NCI-H2081 (cell line): Measurements from ENCODE around the gene GRAP.

ENCODE experiments used
- DNase-seq, 2 experiments: peaks; one replicate each; lab custom pipeline; 2025; lab: John Stamatoyannopoulos, UW

Gene GRAP

DNA sequence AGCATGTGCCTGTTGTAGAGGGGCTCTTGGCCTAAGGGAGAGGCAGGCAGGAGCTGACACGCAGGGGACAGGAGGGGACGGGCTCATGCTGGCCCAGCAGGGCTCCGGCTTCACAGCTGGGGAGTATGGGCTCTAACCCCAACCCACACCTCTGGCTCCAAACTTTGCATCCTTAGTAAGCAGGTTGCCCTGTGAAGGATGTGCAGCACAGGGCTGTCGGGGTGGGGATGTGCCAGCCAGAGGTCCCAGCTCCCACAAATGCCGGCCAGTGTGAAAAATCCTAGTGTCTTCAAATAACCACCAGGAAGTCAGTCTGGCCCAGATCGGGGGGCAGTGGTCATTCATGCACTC, 28.2 kb downstream of the GRAP start:
- DNase-seq = no peak

- DNase-seq = no peak
These were observed 28.8 kb downstream of the GRAP start for GRCh38 chr17:19017804-19018599.

DNA sequence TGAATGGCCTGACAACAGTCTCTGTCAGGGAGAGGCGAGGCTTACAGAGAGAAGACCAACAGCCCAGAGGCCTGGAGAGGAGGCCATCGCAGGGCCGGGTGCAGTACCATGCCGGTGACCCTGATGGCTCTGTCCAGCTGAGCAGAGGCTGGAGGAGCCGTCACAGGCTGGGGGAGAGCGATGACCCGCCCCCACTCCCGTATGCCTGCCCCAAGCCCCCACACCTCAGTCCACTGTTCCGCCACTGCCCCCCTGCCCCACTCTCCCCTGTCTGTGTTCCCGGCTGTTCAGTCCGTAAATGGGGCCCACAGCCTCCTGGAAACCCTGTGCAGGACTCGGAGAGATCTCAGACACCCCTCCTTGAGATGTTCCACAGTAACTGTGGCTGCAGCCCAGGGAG, 29.4 kb downstream of the GRAP start:
- DNase-seq = no peak

DNA sequence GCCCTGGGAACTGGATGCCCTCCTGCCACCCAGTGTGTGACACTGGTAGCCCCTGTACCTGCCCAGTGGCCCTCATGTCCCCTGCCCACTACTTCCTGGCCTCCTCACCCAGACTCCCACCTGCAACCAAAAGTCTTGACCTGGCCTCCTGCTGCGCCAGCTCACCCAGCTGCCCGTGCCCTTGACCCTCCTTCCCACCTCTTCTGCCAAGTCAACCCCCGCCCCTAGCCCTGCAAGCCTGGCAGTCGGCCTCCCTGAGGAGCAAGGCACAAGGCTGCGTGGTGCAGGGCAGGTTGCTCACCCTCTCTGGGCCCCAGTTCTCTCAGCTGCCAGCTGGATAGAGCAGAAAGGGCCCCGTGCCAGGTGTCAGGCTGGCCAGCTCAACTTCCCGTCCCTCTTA, 29.9 kb downstream of the GRAP start:
- DNase-seq = no peak

DNA sequence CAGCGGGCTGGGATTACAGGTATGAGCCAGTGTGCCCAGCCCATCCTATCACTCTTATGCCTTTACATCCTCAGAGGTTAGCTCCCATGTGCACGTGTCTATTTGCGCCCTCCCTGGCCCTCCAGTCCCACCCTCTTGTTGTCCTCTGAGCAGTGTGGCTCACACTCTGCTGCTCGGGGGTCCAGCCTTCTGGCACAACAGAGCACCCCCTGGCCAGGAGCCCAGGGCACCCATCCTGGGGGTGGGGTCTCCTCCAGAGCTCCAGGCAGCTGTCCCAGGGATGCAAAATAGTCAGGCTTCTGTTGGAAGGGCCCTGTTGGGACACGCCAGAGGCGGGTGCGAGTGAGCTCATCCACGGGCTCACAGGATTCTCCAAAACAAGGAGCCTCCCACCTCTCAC, 30.5 kb downstream of the GRAP start:
- no peak for DNase-seq

DNA sequence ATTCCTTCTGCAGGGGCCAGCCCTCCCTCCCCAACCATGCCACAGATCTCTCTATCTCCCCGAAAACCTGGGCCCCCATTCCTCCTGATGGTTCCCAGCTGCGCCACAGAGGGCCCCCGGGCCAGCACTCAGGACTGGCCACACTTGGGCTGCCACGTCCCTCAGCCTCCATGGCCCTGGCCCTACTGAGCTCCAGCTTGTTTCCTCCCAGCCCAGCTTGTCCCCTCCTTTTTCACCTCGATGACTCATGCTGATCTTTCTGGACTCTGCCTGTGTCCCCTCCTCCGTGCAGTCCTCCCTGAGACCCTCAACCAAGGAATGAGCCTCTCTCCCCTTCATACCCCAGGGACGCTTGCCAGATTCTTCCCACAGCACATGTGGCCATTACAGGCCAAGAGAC, 31.3 kb downstream of the GRAP start:
- no peak for DNase-seq

DNA sequence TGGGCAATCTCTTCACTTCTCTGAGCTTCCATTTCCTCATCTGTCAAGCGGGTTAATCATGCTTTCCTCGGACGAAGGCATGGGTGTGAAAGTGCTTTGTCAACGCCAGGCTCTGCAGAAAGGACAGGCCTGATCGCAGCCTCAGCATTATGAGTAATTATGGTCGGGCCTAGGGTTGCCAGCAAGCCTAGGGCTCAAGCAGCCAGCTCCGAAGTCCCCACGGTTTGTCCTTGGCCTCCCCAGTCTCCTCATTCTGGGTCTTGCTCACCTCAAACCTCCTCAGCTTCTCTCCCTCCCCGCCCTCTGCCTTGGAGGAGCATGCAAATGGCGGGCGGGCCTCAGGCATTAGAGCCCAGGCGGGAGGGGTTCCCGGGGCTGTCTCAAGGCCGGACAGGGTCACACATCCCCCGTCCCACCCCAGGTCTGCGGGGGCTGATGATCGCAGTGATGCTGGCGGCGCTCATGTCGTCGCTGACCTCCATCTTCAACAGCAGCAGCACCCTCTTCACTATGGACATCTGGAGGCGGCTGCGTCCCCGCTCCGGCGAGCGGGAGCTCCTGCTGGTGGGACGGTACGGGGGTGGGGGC, 32.0 kb downstream of the GRAP start:
- DNase-seq = no peak

DNA sequence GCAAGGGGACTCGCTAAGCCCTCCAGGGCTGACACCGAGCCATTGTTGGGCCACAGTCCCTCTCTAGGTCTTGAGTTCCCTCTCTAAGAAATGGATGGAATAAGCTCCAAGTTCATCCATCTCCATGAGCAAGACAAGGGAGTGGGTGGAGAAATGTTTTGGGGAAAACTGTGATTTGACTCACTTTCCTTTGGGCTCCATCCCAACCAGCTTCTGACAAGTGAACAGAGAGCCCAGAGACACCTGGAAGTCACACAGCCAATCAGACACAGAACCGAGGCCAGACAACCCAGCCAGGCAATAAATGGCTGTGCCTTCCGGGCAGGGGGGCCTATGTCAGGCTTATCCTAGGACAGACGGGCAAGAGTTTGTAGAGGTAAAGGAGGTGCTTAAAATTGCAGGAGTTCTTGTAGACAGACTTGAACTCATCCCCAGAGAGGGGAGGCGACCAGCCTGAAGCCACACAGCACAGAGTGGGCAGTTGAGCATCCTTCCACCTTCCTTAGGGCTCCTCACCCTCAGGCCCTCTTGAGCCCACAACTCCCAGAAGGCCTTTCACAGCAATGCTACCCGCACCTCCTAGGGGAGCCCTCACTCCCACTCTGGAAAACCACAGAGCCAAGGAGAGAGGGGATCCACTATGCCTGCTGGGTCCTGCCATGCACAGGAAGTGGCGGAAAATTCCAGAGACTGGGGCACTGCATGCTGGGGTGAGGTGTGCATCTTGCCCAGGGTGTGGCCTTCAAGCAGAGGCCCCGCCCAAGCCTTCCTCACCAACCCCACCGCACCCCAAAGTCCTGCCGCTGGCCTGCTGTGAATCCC, 32.7 kb downstream of the GRAP start:
- DNase-seq = no peak

- no peak for DNase-seq
These were observed 33.5 kb downstream of the GRAP start for GRCh38 chr17:19013226-19013625.

- DNase-seq = no peak
These were observed 34.3 kb downstream of the GRAP start for GRCh38 chr17:19012171-19013080.

DNA sequence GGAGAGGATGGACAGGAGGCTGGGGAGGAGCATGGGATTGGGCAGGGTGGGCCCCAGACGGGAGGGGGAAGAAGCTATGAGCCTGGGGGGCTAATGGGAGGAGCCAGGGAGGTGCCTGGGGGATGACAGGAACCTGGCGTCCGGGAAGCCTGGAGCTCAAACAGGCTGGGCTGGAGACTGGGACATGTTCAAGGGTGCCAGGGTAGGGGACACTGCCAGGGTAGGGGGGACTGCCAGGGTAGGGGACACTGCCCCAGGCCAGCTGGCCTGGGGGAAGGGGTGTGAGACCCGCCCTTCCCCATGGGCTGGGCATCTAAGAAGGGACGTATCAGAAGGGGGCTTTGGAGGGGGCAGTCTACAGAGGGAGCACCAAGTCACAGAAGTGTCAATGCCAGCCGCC, 35.2 kb downstream of the GRAP start:
- no peak for DNase-seq

- no peak for DNase-seq
These were observed 35.8 kb downstream of the GRAP start for GRCh38 chr17:19010729-19011505.

GRCh38 chr17:19009970-19010369, 36.8 kb downstream of the GRAP start:
- DNase-seq = no peak

DNA sequence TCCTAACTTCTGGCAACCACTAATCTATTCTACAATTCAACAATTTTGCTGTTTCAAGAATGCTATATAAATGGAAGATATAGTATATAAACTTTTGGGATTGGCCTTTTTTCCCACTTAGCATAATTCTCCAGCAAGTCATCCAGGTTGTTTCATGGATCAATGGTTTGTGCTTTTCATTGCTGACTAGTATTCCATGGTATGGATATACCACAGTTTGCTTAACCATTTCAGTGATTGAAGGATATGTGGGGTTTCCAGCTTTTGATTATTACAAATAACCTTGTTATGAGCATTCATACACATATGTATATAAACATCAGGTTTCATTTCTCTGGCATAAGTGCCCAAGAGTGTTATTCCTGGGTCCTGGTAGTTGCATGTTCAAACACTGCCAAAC, 40.1 kb downstream of the GRAP start:
- DNase-seq = no peak

DNA sequence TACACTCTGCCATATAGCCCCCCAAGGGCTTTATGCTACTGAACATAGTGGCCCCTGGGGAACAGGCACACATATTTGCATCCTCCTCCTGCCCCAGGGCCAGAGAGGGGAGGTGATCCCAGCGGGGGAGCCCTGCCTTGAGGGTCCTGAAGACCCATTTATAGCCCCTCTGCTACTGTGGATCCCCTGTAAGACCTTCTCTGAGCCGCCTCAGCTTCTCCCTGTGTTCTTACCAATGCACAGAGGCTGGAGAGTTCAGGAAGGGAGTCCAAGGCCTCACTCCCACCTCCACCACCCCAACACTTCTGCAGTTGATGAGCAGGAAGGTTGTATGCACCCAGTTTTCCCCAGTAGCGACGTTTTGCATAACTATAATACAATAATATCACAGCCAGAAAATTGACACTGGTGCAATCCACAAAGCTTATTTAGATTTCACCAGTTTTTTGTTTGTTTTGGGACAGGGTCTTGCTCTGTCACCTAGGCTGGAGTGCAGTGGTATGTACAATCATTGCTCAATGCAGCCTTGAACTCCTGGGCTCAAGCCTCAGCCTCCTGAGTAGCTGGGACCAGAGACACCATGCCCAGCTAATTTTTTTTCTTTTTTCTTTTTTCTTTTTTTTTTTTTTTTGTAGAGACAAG, 40.8 kb downstream of the GRAP start:
- no peak for DNase-seq

- DNase-seq = no peak
These were observed 41.5 kb downstream of the GRAP start for GRCh38 chr17:19005137-19005773.

GRCh38 chr17:19004421-19005136, 42.2 kb downstream of the GRAP start, which contains the start of gene FAM83G:
Gene FAM83G (minus strand): TSS chr17:19004764. CDS start chr17:19004041, 723 bp downstream.
- DNase-seq = peak in 1 of 2 experiments; percentile 51

GRCh38 chr17:19003543-19004420, 43.0 kb downstream of the GRAP start:
- peak in 1 of 2 experiments; percentile 1 for DNase-seq
